Measurements from ENCODE around the gene HNF4A. TPM values are rescaled to one million over a fixed set of nuclear protein-coding genes. Genes with fewer than 3 reads are reported as not detected.
A peak's percentile ranks its signal among the peaks of the same experiment; 100 is the strongest.
"Not testable (repeated sequence)": the region's sequence is repeated elsewhere in the genome, so short reads cannot be mapped to it uniquely, and the experiment has no call there.

HNF4A gene
- polyA plus RNA-seq, 4 donors = 0.90 to 51.8 (median 40.6) TPM

- no peak for DNase-seq (ENCODE audit: low read depth in 4 of 4, low spot score in 3 of 4)
Measured at GRCh38 chr20:44344723-44345122, 10.8 kb upstream of the HNF4A start.

GRCh38 chr20:44345147-44345546 is 10.4 kb upstream of the HNF4A start:
- DNase-seq (ENCODE audit: low read depth in 4 of 4, low spot score in 3 of 4) = no peak

GRCh38 chr20:44345941-44346340 is 9.6 kb upstream of the HNF4A start:
- DNase-seq (ENCODE audit: low read depth in 4 of 4, low spot score in 3 of 4) = not testable (repeated sequence)

- DNase-seq (ENCODE audit: low read depth in 4 of 4, low spot score in 3 of 4) = no peak
Measured at GRCh38 chr20:44348168-44348659, 7.3 kb upstream of the HNF4A start.

GRCh38 chr20:44349349-44349748 is 6.2 kb upstream of the HNF4A start:
- DNase-seq (ENCODE audit: low read depth in 4 of 4, low spot score in 3 of 4) = no peak

- no peak for DNase-seq (ENCODE audit: low read depth in 4 of 4, low spot score in 3 of 4)
Measured at GRCh38 chr20:44350567-44350966, 4.9 kb upstream of the HNF4A start.

GRCh38 chr20:44354979-44355497 is 461 bp upstream of the HNF4A start:
- DNase-seq (ENCODE audit: low read depth in 4 of 4, low spot score in 3 of 4) = no peak

GRCh38 chr20:44356353-44356723 is 839 bp downstream of the HNF4A start:
- DNase-seq (ENCODE audit: low read depth in 4 of 4, low spot score in 3 of 4) = no peak

- no peak for DNase-seq (ENCODE audit: low read depth in 4 of 4, low spot score in 3 of 4)
Measured at GRCh38 chr20:44357020-44357419, 1.5 kb downstream of the HNF4A start.

GRCh38 chr20:44357555-44358125 is 2.1 kb downstream of the HNF4A start:
- peak in 3 of 4 donors; percentile 18 to 36 (median 22) for DNase-seq (ENCODE audit: low read depth in 4 of 4, low spot score in 3 of 4)

GRCh38 chr20:44358776-44359175 is 3.3 kb downstream of the HNF4A start:
- DNase-seq (ENCODE audit: low read depth in 4 of 4, low spot score in 3 of 4) = no peak

GRCh38 chr20:44360221-44360620 is 4.7 kb downstream of the HNF4A start:
- DNase-seq (ENCODE audit: low read depth in 4 of 4, low spot score in 3 of 4) = no peak

- DNase-seq (ENCODE audit: low read depth in 4 of 4, low spot score in 3 of 4) = no peak
Measured at GRCh38 chr20:44361021-44361420, 5.5 kb downstream of the HNF4A start.

GRCh38 chr20:44362466-44362940 is 7.0 kb downstream of the HNF4A start:
- DNase-seq (ENCODE audit: low read depth in 4 of 4, low spot score in 3 of 4) = no peak

- no peak for DNase-seq (ENCODE audit: low read depth in 4 of 4, low spot score in 3 of 4)
Measured at GRCh38 chr20:44364068-44364467, 8.6 kb downstream of the HNF4A start.

GRCh38 chr20:44364780-44365179 is 9.3 kb downstream of the HNF4A start:
- no peak for DNase-seq (ENCODE audit: low read depth in 4 of 4, low spot score in 3 of 4)

GRCh38 chr20:44367746-44368145 is 12.2 kb downstream of the HNF4A start:
- no peak for DNase-seq (ENCODE audit: low read depth in 4 of 4, low spot score in 3 of 4)

GRCh38 chr20:44370639-44371218 is 15.2 kb downstream of the HNF4A start:
- no peak for DNase-seq (ENCODE audit: low read depth in 4 of 4, low spot score in 3 of 4)

- DNase-seq (ENCODE audit: low read depth in 4 of 4, low spot score in 3 of 4) = no peak
Measured at GRCh38 chr20:44382641-44383040, 27.1 kb downstream of the HNF4A start.

GRCh38 chr20:44384423-44385027 is 29.0 kb downstream of the HNF4A start:
- DNase-seq (ENCODE audit: low read depth in 4 of 4, low spot score in 3 of 4) = peak in 1 of 4 donors; percentile 32

- DNase-seq (ENCODE audit: low read depth in 4 of 4, low spot score in 3 of 4) = peak in 1 of 4 donors; percentile 30
Measured at GRCh38 chr20:44388466-44389023, 33.0 kb downstream of the HNF4A start.
